ENCODE measurements around the gene HSPB3.
"Not testable (repeated sequence)": the region's sequence is repeated elsewhere in the genome, so short reads cannot be mapped to it uniquely, and the experiment has no call there.

HSPB3 gene

DNA sequence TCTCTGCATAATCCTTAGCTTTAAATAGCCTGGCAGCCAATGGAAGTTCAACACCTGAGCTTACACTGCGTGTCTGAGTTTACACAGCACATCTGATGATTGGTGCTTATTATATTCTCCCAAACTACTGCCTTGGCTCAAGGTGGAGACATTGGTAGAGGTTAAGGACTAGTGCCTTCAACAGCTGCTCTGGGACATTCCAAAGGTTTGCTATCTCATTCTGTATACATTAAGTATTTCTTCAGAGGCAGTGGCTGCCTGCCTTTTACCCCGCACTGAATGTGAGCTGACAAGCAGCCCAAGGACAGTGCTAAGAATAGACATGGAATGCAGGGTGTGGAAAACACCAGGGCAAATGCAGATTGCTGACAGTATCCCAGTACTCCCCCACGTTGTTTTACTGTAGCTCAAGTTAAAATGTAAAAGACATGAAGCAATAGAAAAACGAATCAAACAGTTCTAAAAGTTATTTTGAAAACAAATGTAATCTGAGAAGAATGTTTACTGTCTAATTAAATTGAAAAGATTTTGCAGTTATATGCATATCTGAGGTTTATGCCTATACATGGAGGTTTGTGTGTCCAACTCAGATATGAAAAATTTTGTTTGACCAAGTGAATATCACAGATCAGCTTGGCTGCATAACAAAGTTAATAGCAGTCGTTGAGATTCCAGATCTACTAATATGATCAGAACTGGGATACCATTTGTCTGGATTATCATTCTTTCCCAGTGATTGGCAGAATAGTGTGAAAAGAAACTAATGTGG, 1.8 kb downstream of the HSPB3 start:
- DNase-seq (ENCODE audit: low read depth in 2 of 2) = no peak

DNA sequence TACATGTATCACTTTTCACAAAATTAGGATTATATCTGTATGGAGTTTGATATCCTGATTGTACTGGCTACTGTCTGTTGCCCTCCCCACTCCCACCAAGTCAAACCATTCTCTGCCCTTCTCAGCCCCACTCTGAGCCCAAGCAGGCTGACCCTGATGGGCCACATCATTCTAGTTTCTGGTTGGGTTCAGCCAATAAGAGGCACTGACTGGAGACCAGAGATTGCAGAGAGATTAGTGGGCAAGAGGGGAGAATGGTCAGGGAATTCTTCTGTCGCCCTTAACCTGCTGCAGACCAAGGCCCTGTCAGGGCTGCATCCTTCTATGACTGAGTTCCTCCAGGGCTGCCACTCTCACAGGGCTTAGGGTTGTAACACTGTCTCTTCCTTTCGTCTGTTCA, 2.7 kb downstream of the HSPB3 start:
- DNase-seq (ENCODE audit: low read depth in 2 of 2) = no peak

DNA sequence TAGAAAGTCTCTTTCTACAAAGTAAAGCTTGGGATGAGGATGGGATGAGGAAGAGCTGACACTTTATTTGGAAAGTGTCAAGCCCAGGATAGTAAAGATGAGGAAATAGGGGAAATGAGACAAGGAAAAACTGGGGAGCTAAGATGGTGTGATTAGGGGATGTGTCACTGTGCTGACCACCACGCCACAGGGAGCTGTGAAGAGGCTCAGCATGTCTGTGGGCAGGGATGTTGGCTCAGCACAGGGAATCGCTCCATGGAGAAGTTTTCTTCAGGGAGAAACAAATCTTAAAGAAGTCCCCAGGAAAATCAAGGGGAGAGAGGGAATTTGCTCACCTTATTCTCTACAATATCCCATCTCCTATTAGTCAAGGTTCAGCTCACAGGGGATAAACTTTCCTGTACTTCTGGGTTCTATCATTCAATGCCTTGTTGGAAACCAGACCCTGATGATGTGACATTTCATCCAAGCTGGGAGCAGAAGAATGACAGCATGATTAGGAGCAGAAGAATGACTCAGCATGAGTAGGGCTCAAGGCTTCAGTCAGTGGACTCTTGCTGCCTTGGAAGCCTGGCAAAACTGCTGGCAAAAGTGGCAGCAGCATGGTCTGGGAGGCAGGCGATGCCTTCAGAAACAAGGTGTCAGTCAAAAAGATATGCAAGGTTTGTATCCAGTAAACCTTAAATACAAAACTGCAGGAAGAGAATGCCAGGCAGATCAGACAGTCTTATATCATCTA, 4.9 kb downstream of the HSPB3 start:
- no peak for DNase-seq (ENCODE audit: low read depth in 2 of 2)

DNA sequence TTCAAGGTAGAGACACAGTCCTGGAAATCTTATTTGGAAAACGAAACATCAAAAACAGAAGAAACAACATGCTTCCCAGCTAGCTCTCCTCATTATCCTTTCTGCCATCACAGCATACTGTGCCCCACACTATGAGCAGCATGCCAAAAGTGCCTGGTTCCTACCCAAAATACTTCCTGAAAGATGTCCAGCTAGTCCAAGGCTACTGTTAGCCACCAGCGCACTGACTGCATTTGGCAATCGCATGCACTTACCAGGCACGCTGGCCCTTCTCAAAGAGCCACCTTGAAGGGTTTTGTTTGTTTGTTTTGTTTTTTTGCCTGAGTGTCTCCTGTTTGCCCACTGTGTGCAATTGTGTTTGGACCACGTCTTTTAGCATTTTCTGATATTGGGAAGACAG, 6.8 kb downstream of the HSPB3 start:
- no peak for DNase-seq (ENCODE audit: low read depth in 2 of 2)

DNA sequence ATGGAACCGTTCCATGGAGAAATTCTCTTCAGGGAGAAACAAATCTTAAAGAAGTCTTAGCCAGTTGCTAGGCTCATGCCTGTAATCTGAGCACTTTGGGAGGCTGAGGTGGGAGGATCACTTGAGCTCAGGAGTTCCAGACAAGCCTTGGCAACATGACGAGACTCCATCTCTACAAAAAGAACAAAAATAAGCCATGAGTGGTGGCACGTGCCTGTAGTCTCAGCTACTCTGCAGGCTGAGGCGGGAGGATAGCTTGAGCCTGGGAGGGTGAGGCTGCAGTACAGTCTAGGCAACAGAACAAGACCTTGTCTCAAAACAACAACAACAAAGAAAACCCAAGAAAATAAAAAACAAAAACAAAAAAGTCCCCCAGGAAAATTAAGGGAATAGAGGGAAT, 8.2 kb downstream of the HSPB3 start:
- no peak for DNase-seq (ENCODE audit: low read depth in 2 of 2)

DNA sequence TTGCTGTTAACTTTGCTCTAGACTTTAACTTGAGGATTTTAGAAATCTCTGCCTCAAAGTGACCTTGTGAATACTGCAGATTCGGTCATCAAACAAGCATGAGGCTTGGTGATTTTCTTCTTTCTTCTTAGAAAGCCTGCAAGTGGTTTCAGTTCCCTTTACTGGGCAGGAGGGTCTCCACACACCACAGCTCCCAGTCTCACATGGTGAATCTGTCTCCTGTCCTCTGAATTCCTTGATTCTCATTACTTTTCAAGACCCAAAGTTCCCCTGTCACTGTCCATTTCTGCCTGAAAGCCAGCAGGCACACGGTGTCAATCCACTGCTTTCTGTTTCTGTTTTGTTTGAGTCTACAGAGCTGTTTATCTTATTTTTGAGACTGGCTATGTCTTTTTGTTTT, 14.1 kb downstream of the HSPB3 start:
- no peak for DNase-seq (ENCODE audit: low read depth in 2 of 2)

DNA sequence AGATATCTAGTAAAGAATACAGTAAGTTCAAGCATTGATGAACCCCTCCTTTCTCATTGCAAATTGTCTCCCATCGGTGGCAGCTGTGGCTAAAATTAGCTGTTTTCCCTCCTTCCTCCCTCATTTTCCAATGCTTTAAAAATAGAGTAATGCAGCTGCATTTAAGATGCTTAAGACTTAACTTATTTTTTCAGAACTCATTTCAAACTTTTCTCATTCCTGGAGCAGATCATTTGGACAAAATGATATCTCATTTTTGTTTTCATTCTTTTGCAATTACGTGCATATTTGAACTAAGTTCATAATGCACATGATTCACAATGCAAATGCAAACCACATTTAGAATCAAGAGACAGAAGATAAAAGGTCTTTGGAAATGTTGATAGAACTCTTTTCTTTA, 14.6 kb downstream of the HSPB3 start:
- no peak for DNase-seq (ENCODE audit: low read depth in 2 of 2)

DNA sequence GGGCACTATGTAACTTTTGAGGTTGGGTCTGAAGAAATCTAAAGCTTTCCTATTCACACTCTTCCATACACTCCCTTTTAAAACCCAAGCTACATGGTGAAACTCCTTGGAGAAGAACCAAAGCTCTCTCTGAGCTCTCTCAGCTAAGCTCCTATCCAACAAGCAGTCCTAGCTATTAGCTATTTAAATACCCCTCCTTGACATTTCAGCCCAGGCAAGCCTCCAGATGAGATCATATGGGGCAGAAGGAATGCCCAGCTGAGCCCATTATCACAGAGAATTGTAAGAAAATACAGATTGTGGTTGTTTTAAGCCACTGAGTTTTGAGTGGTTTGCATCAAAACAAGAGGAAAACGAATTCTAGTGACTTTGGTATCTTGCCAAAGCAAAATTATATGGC, 15.2 kb downstream of the HSPB3 start:
- DNase-seq (ENCODE audit: low read depth in 2 of 2) = no peak

DNA sequence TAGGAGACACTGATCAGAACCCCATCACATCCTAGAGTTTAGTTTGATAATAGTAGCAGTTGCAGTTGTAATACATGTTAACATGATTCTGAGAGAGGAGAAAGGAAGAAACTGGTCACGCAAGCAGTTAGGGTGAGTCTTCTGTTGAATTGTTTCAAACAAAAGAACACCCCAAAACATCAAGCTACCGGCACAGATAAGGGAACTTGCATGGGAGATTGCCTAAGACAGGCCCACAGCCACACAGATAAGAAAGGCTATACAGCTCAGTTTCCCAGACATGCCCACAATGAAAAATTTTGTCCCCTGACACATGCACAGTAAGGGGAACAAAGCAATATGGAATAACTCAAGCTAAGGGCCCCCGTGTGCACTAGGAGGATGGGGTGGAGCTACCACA, 15.9 kb downstream of the HSPB3 start:
- no peak for DNase-seq (ENCODE audit: low read depth in 2 of 2)

DNA sequence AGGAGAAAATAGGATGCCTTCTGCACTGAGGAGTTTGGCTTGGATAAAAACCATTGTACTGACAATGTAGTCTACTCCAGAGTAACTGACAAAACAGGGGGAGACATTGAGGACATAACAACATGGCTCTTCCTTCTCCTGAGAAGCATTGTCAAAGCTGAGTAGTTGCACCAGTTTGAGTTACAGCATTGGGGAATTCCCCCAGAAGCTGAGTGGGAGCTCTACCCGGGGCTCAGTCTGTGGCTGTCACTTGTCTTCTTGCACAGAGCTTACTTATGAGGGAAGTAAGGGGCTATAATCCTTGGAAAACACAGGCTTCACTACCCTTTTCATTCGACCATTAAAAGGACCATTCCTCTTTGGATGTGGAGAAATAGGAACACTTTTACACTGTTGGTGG, 21.2 kb downstream of the HSPB3 start:
- no peak for DNase-seq (ENCODE audit: low read depth in 2 of 2)

DNA sequence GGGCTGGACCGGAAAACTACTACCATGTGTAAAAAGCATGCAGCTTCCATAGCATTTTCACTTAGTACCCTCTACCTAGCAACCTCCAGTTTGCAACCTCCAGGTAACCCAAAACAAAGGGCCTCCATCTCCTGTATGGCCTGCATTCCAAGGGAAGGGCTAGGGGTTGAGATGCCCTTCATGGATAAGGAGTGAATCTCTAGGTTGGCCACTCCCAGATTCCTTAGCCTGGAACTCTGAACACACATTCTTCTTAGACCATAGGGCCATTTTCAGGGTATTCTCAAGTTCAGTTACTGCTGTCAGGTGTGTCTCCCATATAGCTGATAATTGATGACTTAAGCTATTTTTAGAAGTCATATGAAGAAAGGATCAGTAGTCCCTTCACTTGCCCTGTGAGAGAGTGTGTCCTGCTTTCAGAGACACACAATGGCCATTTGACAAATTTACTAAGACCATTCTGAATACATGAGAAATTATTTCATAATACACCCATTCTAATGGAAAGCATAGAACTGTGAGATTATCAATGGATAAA, 22.5 kb downstream of the HSPB3 start:
- no peak for DNase-seq (ENCODE audit: low read depth in 2 of 2)

DNA sequence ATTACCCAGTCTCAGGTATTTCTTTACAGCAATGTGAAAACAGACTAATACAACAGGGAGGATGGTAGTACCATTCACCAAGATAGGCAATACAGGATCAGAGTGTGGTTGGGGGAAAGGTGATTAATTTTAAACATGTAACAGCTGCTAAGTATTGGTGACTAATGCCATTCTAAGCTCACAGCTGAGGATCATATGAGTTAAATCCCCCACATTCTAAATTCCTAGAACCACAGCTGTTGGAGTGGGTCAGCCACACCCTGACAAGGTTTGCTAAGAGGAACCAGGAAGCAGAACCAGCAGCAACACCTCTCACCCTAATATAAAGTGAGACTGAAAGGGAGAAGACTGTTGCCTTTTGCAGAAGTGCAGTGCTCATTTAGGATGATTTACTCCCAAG, 24.8 kb downstream of the HSPB3 start:
- no peak for DNase-seq (ENCODE audit: low read depth in 2 of 2)

DNA sequence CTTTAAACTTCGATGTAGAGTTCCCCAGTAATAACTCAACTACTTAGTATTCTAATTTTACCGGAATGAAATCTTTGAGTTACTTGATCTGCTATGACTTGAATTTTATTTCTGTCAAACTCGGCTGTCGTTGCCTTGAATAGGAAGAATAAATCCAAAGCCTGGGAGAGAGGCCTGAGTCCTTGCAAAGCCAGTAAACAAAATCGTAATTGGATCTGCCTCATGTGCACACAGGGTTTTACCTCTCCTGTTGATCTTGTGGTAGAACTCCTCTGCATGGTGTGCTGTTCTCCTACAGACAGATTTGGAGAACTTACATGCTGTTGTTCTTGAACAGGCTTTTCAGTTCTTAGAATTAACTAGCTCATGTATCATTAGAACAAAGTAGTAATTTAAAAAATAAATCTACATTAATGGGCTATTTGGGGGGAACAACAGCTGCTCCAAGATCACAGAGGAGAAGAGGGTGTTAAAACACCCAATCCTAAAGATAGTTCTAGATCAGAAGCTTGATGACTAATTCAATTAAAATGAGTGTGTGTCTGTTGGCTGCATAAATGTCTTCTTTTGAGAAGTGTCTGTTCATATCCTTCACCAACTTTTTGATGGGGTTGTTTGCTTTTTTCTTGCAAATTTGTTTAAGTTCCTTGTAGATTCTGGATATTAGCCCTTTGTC, 28.9 kb downstream of the HSPB3 start:
- DNase-seq (ENCODE audit: low read depth in 2 of 2) = no peak

DNA sequence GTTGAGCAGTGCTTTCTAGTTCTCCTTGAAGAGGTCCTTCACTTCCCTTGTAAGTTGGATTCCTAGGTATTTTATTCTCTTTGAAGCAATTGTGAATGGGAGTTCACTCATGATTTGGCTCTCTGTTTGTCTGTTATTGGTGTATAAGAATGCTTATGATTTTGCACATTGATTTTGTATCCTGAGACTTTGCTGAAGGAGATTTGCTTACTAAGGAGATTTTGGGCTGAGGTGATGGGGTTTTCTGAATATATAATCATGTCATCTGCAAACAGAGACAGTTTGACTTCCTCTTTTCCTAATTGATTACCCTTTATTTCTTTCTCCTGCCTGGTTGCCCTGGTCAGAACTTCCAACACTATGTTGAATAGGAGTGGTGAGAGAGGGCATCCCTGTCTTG, 30.2 kb downstream of the HSPB3 start:
- not testable (repeated sequence) for DNase-seq (ENCODE audit: low read depth in 2 of 2)

DNA sequence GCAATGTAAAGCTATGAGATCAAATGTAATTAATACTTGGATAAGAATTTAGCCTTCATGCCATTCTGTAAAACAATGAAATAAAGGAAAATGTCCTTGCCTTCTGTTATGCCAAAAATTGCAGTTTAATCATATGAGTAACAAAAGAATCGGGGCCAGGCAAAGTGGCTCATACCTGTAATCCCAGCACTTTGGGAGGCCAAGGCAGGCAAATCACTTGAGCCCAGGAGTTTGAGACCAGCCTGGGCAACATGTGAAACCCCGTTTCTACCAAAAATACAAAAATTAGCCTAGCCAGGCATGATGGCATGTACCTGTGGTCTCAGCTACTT, 34.1 kb downstream of the HSPB3 start:
- DNase-seq (ENCODE audit: low read depth in 2 of 2) = not testable (repeated sequence)

DNA sequence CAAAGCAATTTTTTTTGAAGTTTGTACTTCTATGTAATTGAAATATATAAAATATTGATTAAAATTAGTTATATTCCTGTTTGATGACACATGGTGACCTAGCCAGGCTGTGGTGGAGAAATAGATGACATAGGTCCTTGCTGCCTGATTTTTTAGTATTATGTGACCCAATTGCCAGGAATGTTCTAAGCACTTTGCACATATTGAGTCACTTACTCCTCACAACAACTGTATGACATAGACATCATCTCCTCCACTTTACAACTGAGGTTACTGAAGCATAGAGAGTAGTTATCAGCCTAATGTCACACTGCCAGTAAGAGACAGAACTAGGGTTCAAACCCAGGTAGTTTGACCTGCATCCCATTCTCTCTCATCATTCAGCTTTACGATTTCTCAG, 35.8 kb downstream of the HSPB3 start:
- no peak for DNase-seq (ENCODE audit: low read depth in 2 of 2)

DNA sequence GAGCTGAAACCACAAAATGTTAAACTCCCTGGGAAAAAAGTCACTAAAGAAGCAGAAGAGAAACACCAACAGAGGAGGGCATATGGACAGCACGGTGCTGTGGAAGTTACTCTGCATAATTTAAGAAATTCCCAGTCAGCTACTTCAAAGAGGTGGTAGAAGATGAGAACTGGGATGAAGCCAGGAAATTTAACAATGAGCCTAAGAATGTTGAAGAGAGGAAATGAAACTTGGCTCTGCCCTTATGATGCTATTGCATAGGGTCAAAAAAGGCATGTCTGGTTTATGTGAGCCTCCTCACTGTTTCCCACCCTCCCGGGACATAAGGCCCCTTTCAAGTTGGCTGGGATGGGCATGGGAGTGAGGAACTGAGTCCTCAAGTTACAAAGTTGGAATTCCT, 36.7 kb downstream of the HSPB3 start:
- DNase-seq (ENCODE audit: low read depth in 2 of 2) = no peak

DNA sequence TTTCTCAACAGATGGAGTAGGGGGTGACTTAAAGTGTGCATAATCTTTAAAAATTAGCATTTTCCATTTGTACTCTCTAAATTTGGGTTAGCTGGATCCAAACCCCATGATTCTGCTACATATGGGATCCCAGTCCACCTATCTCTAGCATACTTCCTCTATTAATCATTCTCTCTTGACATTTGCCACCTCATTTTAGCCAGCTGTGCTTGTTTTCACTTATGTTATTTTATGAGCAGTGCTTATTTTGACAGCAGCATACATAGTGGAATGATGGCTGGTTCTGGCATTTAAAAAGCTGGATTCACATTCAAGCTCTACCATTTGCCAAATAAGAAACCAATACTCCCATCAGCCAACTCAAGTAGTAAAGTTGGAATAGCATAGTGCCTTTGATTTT, 39.5 kb downstream of the HSPB3 start:
- no peak for DNase-seq (ENCODE audit: low read depth in 2 of 2)
